ENCODE data around the gene ZNF154. TPM values are rescaled to one million over a fixed set of nuclear protein-coding genes. Genes with fewer than 3 reads are reported as not detected.

Gene ZNF154
- total RNA-seq, 1 experiment from 2014 or later = not detected

GRCh38 chr19:57675881-57676280, 33.1 kb downstream of the ZNF154 start:
- no peak for DNase-seq (ENCODE audit: low spot score)

GRCh38 chr19:57672466-57672865, 36.5 kb downstream of the ZNF154 start:
- no peak for DNase-seq (ENCODE audit: low spot score)

DNA sequence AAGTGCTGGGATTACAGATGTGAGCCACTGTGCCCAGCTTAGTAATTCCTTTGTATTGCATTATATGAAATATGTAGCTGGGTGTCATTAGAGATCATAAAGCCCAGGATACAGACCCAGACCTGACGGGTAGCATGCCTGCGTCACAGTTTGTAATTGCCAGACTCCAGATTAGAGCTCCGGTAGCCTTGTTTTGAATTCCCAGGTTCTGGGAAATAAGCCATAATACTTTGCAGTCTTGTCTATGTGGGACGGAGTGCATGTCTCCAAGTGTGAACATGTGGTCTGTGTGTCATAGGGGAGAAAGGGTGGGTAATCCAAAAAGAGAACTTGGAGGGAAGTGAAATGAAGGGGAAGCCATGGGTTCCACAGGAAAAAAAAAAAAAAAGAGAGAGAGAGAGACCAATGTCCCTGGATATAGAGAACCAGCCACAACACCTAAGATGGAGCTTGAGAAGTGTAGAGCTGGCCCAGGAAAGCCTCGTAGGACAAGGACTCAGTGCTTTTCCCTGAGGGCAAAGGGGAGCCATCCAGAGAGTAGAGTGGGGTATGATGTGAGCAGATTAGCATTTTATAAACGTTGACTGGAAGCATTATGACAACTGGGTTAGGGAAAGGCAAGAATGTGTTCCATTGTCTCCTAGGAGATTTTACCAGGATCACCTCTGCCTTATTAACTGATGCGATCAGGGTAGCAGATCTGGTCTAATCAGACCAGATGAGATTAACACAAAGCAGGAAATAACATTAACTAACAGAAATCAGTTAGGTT, 37.7 kb downstream of the ZNF154 start:
- no peak for DNase-seq (ENCODE audit: low spot score)

DNA sequence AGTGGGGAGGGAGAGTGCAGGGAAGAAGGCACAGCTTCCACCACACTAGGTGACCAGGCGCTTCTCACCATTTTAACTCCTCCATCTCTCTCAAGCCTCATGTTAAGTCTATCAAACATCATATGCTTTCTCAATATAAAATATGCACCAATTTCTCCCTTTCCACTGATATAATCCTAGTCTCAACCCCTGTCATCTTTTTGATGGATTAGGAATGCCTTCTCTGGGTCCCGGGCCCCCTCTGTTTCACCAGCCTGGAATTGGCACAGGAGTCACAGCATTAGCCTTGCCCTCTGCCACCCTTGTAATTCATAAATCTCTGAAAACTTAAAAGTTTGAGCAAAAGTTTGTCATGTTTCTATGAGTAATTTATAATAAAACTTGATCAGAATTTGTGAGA, 40.4 kb downstream of the ZNF154 start, which contains the start of gene ZSCAN4:
Gene ZSCAN4, plus strand, starts transcription at position 301 of the 400 bp plus-strand sequence. CDS start 7,211 bp downstream, outside the sequence.
- DNase-seq (ENCODE audit: low spot score) = no peak

DNA sequence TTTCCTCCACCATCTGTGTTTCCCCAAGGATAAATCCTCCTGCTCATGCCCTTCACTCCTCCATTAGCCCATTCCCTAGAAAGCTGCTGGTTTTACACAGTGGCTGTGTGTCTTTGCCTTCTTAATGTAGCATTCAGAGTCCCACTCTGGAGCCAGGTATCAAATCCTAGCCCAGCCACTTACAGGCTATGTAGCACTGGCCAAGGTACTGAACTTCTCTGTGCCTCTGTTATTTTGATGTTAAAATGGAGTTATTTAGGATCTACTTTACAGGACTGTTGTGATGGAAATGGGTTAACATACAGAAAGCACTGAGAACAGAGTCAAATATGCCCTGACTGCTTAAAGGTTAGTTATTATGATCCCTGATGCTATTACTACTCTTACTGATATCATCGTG, 41.8 kb downstream of the ZNF154 start:
- no peak for DNase-seq (ENCODE audit: low spot score)

DNA sequence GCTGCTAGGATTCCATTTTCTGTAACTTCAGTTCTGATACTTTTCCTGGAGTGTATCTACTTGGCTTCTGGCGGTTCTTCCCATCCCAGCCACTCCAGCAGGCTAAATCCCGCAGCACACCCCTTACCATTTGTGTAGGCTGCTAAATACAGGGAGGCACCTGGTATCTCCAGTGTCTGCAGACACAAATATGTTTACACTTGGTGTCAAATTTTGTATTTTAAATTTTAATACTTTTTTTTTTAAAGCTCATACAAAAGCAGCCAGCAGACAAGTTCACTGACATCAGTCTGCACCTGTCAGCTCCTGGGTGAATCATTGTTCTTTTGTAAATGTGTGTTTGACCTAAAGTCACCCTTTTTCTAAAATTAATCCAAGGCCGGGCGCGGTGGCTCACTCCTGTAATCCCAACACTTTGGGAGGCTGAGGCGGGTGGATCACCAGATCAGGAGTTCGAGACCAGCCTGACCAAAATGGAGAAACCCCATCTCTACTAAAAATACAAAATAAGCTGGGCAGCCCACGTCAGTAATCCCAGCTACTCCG, 43.7 kb downstream of the ZNF154 start:
- no peak for DNase-seq (ENCODE audit: low spot score)

GRCh38 chr19:57664269-57665127, 44.5 kb downstream of the ZNF154 start:
- DNase-seq (ENCODE audit: low spot score) = peak; percentile 37

- DNase-seq (ENCODE audit: low spot score) = no peak
Observed at GRCh38 chr19:57656346-57656745, 52.7 kb downstream of the ZNF154 start.

DNA sequence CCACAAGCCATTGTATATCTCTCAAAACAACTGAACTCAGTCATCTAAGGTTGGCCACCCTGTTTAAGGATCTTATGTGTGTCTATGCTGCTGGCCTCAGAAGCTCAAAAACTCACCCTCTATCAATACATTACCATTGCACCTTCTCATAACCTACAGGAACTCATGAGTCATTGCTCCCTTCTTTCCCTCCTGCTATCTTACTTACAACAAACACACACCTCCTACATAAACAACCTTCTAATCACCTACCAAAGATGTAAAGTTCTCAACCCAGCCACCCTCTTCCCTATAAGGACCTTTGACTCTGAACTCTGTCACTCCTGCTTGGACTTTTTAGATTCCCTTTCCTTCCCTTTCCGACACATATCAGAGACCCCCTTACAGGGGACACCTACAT, 53.6 kb downstream of the ZNF154 start:
- DNase-seq (ENCODE audit: low spot score) = no peak

GRCh38 chr19:57653689-57654088, 55.3 kb downstream of the ZNF154 start:
- DNase-seq (ENCODE audit: low spot score) = no peak

GRCh38 chr19:57651654-57651996, 57.4 kb downstream of the ZNF154 start:
- DNase-seq (ENCODE audit: low spot score) = no peak

DNA sequence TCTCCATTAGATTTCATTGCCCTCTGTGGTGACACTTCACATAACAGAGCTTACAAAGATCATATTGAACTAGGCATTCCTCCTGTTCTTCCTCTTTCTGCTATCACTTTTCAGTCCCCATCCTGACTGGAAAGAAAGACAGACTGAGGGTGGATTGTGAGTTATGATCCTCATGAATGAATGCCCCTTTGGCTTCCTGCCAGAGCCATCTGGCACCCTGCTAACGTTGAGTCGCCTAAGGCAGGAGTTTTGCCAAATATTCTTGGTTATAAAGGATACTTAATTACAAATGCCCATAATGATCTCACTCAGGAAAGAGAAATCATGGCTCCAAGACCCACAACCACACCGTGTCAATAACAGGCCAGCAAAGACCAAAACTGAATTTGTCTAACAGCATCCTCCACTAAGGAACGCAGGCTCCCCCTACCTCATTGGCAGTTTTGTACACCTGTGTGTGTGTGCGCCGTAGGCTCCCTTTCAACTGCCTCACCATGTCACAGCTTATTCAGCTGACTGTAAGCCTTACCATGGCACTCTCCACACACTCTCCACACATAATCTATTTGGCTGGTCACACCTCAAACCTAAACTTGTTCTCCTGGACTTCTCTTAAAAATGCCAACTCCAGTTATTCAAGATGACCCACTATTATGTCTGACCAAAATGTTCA, 60.5 kb downstream of the ZNF154 start:
- no peak for DNase-seq (ENCODE audit: low spot score)

Other genes starting within 250 kb of the ZNF154 start
- gene ZNF772, start 231.6 kb downstream of the ZNF154 start, total RNA-seq (2014; rRNA removed; shearing (Covaris generic)) = 17.8 and 24.0 TPM in 2 replicates
- gene ZNF419, start 221.5 kb downstream of the ZNF154 start, total RNA-seq (2014; rRNA removed; shearing (Covaris generic)) = 12.4 and 18.0 TPM in 2 replicates
- gene ZNF773, start 209.3 kb downstream of the ZNF154 start, total RNA-seq (2014; rRNA removed; shearing (Covaris generic)) = 15.2 and 22.6 TPM in 2 replicates
- gene ZNF549, start 181.8 kb downstream of the ZNF154 start, total RNA-seq (2014; rRNA removed; shearing (Covaris generic)) = 3.0 and 5.5 TPM in 2 replicates
- gene ZNF550, start 149.3 kb downstream of the ZNF154 start, total RNA-seq (2014; rRNA removed; shearing (Covaris generic)) = 4.7 and 5.0 TPM in 2 replicates
- gene ZNF416, start 130.3 kb downstream of the ZNF154 start, total RNA-seq (2014; rRNA removed; shearing (Covaris generic)) = 3.9 and 7.3 TPM in 2 replicates
- 6.9 and 7.8 TPM in 2 replicates for gene ZIK1, start 125.1 kb downstream of the ZNF154 start, total RNA-seq (2014; rRNA removed; shearing (Covaris generic))
- 9.1 and 11.9 TPM in 2 replicates for gene ZNF530, start 109.3 kb downstream of the ZNF154 start, total RNA-seq (2014; rRNA removed; shearing (Covaris generic))
- 16.8 and 26.1 TPM in 2 replicates for gene ZNF134, start 95.0 kb downstream of the ZNF154 start, total RNA-seq (2014; rRNA removed; shearing (Covaris generic))
- gene ZNF211, start 76.0 kb downstream of the ZNF154 start, total RNA-seq (2014; rRNA removed; shearing (Covaris generic)) = 9.7 and 10.7 TPM in 2 replicates
- gene ZSCAN4, start 40.3 kb downstream of the ZNF154 start, total RNA-seq (2014; rRNA removed; shearing (Covaris generic)) = not detected in 2 replicates
- gene ZNF551, start 27.2 kb downstream of the ZNF154 start, total RNA-seq (2014; rRNA removed; shearing (Covaris generic)) = 15.2 and 17.6 TPM in 2 replicates
- gene ZNF671, start 18.4 kb upstream of the ZNF154 start, total RNA-seq (2014; rRNA removed; shearing (Covaris generic)) = 0.41 and 0.74 TPM in 2 replicates
- gene ZNF776, start 37.6 kb upstream of the ZNF154 start, total RNA-seq (2014; rRNA removed; shearing (Covaris generic)) = 10.7 and 23.8 TPM in 2 replicates
- 12.7 and 19.3 TPM in 2 replicates for gene ZNF586, start 60.5 kb upstream of the ZNF154 start, total RNA-seq (2014; rRNA removed; shearing (Covaris generic))
- gene ZNF552, start 105.7 kb upstream of the ZNF154 start, total RNA-seq (2014; rRNA removed; shearing (Covaris generic)) = 3.9 and 4.3 TPM in 2 replicates
- gene ZNF587B, start 121.1 kb upstream of the ZNF154 start, total RNA-seq (2014; rRNA removed; shearing (Covaris generic)) = 7.4 and 11.9 TPM in 2 replicates
- gene ZNF587, start 140.7 kb upstream of the ZNF154 start, total RNA-seq (2014; rRNA removed; shearing (Covaris generic)) = 4.3 and 11.9 TPM in 2 replicates
- 3.6 and 11.1 TPM in 2 replicates for gene ZNF814, start 179.8 kb upstream of the ZNF154 start, total RNA-seq (2014; rRNA removed; shearing (Covaris generic))
- 4.9 and 12.1 TPM in 2 replicates for gene ZNF417, start 207.4 kb upstream of the ZNF154 start, total RNA-seq (2014; rRNA removed; shearing (Covaris generic))
- 0.50 TPM in 1 of 2 replicates, not detected in the other for gene ZNF418, start 226.2 kb upstream of the ZNF154 start, total RNA-seq (2014; rRNA removed; shearing (Covaris generic))
- 2.5 and 8.7 TPM in 2 replicates for gene ZNF256, start 238.5 kb upstream of the ZNF154 start, total RNA-seq (2014; rRNA removed; shearing (Covaris generic))